Stimulated activated memory B cell treated with anti-CD40 and anti-IgM and Interleukin-4, amounts not matched to agents 10 μg/mL and 1 μg/mL and 100 μg/mL, for 72 hours (primary cell): ENCODE measurements around the gene URAD.
A peak's percentile ranks its signal among the peaks of the same experiment; 100 is the strongest.
"Not testable (repeated sequence)": the region's sequence is repeated elsewhere in the genome, so short reads cannot be mapped to it uniquely, and the experiment has no call there.

Experiments
- ATAC-seq: fragments of 150-1000 bp; cut with Tn5 transposase; 2 replicates; pipeline ENCODE4 v1.10.0; 2021
- H3K27ac Mint-ChIP-seq: one replicate; pipeline ENCODE4 v1.8.0; 2022; ENCODE audit warnings: mild to moderate bottlenecking, mixed read lengths
- H3K27me3 Mint-ChIP-seq: one replicate; pipeline ENCODE4 v1.8.0; 2022; ENCODE audit warnings: mixed read lengths
- H3K36me3 Mint-ChIP-seq: one replicate; pipeline ENCODE4 v1.8.0; 2022; ENCODE audit warnings: mixed read lengths
- H3K4me1 Mint-ChIP-seq: one replicate; pipeline ENCODE4 v1.8.0; 2022; ENCODE audit warnings: mixed read lengths
- H3K4me3 Mint-ChIP-seq: one replicate; pipeline ENCODE4 v1.8.0; 2022; ENCODE audit warnings: mild to moderate bottlenecking, moderate library complexity, mixed read lengths
- H3K9me3 Mint-ChIP-seq: one replicate; pipeline ENCODE4 v1.8.0; 2022; ENCODE audit warnings: mixed read lengths

The URAD gene, protein sequence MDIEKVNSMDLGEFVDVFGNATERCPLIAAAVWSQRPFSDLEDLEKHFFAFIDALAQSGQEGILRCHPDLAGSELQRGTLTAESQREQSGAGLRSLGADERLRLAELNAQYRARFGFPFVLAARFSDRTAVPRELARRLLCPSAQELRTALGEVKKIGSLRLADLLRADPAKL

DNA sequence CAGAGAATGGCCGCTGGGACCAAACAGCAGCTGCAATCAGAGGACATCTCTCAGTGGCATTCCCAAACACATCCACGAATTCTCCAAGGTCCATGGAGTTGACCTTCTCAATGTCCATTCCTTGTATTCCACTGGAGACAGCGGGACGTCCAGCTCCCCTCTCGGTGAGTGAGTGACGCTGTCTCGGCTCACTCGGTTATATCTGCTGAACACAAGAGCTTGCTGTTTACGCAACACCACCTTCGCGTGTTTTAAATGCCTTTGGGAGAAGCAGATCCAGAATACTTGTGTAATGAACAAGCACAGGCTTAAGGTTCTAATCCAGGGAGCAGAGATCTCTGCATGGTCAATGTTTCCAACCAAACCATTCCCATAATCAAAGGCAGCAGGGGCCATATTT is at the start of gene URAD:
TSS of gene URAD (minus strand) at position 174 of the 400 bp plus-strand sequence. CDS start at position 118, 56 bp downstream.
- no peaks in the 10 kb centered on the region for H3K9me3 Mint-ChIP-seq
- H3K27me3 Mint-ChIP-seq, result peaks cover 17% of the 10 kb centered on the region
- no peak within 1 kb of the TSS for H3K4me3 Mint-ChIP-seq

DNA sequence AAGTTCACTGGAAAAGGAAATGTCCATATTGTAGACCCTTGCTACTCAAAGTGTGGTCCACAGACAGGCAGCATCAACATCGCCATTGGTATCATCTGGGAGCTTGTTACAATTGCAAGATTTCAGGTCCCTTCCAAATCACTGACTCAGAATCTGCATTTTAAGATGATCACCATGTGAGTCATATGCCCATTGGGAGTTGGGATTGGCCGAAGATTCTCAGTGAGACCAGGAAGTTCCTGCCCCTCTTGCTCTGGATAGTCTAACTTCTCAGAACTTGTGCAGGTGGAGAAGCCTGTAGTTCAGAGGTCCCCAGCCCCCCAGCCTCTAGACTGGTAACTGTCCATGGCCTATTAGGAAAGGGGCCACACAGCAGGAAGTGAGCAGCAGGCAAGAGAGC is 48.9 kb upstream of the URAD start:
- Mint-ChIP-seq H3K27me3 (no peaks in the 10 kb centered on the region), H3K27ac (no peak overlapping the region)
- ATAC-seq, result peak; percentile 47

More for the DNA sequence above, at the start of gene URAD:
- no peaks in the 10 kb centered on the region for H3K36me3 Mint-ChIP-seq
- H3K4me1 Mint-ChIP-seq, result no peaks in the 10 kb centered on the region
- peak within 1 kb of the TSS; percentile 13 for H3K27ac Mint-ChIP-seq
- ATAC-seq, result no peak

DNA sequence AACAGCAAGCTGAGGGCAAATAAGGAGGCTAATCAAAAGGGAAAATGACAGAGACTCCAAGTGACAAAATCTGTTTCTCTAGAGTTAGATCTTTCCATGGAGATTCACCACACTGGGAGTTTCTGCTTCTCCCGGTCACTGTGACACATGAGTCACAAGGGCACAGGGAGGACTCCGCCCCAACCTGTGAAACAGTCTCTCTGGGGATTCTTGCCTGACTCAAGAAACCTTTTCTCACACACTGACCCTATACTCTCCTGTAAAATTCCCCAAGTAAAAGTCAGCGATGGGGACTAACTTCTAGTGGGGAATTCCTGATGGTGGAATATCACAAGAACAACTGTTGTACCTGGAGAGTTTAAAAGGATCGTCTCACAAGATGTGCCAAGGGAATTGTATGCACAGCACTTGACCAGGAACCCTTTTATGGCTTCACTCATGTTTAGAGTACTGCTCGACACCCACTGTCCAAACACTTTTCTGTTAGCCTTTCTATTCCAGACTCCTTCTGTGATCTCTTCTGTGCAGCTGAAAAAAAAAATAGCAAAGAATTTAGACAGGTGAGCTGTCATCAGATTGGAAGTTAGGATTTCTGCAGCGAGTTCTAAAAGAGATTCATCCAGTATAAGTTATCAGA is 46.8 kb upstream of the URAD start:
- peaks cover 50% of the 10 kb centered on the region for H3K4me1 Mint-ChIP-seq
- H3K4me3 Mint-ChIP-seq, result no peak overlapping the region
- no peaks in the 10 kb centered on the region for H3K27me3 Mint-ChIP-seq
- ATAC-seq, result no peak
- peak overlapping the region; percentile 61 for H3K27ac Mint-ChIP-seq
- H3K36me3 Mint-ChIP-seq, result no peaks in the 10 kb centered on the region
- peaks cover 3% of the 10 kb centered on the region for H3K9me3 Mint-ChIP-seq

More for the DNA sequence above, 48.9 kb upstream of the URAD start:
- Mint-ChIP-seq H3K36me3 (no peaks in the 10 kb centered on the region), H3K4me1 (peaks cover 44% of the 10 kb centered on the region), H3K4me3 (no peak overlapping the region), H3K9me3 (no peaks in the 10 kb centered on the region)

DNA sequence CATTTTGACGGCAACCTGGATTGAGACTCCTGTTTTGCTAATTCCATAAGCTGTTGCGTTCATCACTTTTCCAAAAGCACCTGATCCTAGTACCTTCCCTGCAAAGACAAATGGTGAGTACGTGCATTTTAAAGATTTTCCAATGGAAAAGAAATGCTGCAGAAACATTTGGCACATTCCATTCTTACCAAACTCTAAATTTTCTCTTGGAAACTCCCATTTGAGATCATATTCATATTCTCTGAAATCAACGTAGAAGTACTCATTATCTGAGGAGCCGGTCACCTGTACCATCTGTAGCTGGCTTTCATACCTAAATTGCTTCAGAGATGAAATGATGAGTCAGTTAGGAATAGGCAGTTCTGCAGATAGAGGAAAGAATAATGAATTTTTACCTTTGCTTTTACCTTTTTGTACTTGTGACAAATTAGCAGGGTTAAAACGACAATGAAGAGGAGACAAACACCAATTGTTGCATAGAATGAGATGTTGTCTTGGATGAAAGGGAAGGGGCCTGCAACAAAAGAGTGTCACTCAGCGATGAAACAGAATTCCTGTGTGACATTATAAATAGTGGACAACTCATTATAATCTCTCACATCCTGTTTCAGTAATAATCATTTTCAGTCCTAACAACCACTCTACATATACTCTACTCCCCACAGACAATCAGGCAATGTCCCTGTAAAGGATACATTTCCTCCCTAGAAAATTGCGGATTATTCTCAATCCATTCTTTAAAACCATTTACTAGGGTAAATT is 45.6 kb upstream of the URAD start:
- H3K27ac Mint-ChIP-seq, result peak overlapping the region; percentile 61
- peaks cover 45% of the 10 kb centered on the region for H3K4me1 Mint-ChIP-seq
- H3K9me3 Mint-ChIP-seq, result peaks cover 3% of the 10 kb centered on the region
- H3K27me3 Mint-ChIP-seq, result no peaks in the 10 kb centered on the region
- no peaks in the 10 kb centered on the region for H3K36me3 Mint-ChIP-seq
- ATAC-seq, result no peak
- no peak overlapping the region for H3K4me3 Mint-ChIP-seq

DNA sequence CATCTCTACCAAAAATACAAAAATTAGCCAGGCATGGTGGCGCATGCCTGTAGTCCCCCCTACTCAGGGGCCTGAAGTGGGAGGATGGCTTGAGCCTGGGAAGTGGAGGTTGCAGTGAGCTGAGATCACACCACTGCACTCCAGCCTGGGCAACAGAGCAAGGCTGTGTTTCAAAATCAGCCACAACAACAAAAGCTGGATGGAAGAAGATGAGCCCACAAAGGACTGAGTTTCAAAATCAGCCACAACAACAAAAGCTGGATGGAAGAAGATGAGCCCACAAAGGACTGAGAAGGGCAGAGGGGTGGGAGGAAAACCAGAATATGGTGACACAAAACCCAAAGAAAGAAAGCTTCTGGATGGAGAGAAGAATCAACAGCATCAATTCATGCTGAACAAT is 43.9 kb upstream of the URAD start:
- ATAC-seq, H3K27me3 Mint-ChIP-seq, H3K4me3 Mint-ChIP-seq, H3K36me3 Mint-ChIP-seq, H3K9me3 Mint-ChIP-seq: not testable (repeated sequence)
- H3K4me1 Mint-ChIP-seq, result peaks cover 45% of the 10 kb centered on the region
- peak overlapping the region; percentile 66 for H3K27ac Mint-ChIP-seq

DNA sequence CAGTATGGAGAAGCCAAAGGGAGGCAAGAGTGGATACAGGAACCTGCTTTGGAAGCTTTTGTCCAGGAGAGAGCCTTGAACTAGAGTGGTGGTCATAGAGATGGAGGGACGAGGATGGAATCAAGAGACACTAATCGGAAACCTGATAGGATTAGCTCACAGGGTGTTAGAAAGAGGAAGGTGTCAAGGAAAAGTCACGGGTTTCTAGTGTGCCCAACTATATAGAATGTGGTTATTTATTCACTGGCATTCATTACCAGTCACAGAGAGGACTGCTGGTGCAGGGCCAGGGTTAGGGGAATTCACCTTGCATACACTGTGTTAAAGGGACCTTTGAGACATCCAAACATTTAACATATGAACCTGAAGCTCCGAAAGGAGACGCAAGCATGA is 43.4 kb upstream of the URAD start:
- peaks cover 50% of the 10 kb centered on the region for H3K4me1 Mint-ChIP-seq
- peak overlapping the region; percentile 66 for H3K27ac Mint-ChIP-seq
- H3K36me3 Mint-ChIP-seq, result no peaks in the 10 kb centered on the region
- no peaks in the 10 kb centered on the region for H3K27me3 Mint-ChIP-seq
- H3K9me3 Mint-ChIP-seq, result peaks cover 3% of the 10 kb centered on the region
- H3K4me3 Mint-ChIP-seq, result no peak overlapping the region
- peak; percentile 70 for ATAC-seq

DNA sequence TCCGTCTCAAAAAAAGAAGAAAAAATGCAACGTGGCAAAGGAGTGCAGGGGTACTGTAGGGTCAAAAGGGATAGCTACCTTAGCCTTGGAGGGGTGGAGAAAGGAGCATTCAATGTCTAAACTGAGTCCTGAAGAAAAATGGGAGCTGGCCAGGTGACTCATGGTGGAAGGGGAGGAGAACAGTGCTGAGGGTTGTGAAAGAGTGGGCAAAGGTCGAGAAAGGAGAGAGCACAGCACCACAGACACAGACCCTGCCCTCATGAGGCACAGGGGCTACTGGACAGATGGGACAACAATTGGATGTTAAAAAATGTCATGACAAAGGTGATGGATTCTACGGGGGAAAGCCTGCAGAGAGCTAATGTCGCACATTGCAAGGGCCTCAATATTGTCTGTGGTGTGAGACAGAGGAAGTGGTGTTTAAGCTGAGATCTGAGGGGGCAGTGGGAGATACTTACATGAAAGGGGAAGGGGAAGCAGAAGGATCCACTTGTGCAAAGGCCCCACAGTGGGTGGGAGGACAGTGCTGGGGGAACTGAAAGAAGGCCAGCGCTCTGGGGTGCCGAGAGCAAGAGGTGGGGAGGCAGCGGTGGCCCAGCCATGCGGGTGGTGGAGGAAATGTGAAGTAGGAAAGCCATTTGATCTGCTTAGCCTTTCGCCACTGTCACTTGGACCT is 42.9 kb upstream of the URAD start:
- H3K36me3 Mint-ChIP-seq, result no peaks in the 10 kb centered on the region
- H3K9me3 Mint-ChIP-seq, result peaks cover 3% of the 10 kb centered on the region
- H3K4me3 Mint-ChIP-seq, result peak overlapping the region; percentile 13
- H3K27ac Mint-ChIP-seq, result peak overlapping the region; percentile 66
- ATAC-seq, result peak; percentile 93
- H3K27me3 Mint-ChIP-seq, result no peaks in the 10 kb centered on the region
- H3K4me1 Mint-ChIP-seq, result peaks cover 51% of the 10 kb centered on the region

DNA sequence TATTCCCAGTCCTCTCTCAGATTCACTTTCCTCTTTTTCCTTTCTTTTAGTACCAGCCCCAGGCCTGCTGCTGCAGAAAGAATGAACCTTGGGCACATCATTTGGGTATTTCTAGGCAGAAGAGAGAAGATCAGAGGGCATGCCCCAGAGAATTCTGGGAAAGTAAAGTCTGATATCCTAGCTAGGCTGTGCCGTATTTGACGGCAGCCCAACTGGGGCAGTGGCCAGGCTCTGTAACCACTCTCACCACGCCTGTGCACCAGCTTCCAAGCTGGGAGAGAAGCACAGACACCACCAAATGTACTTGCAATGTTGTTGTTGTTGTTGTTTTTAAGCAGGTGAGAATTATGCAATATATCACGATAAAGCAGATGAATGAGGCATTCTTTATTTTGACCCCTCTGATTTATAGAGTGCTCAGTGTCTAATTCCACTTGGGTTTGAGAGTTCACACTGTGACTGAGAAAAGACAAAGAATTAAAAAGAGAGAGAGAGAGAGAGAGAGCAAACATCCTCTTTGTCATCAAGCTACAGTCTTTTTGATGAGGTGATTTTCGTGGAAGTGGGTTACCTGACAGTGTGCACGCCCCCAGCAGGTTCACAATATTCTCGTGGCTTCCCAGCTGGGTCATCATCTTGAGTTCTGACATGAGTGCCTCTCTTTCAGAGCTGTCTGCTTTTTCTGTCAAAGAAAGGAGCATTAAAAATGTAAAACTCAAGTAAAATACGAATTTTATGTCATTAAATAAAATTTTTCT is 39.3 kb upstream of the URAD start:
- H3K9me3 Mint-ChIP-seq, result peaks cover 3% of the 10 kb centered on the region
- no peaks in the 10 kb centered on the region for H3K27me3 Mint-ChIP-seq
- H3K4me3 Mint-ChIP-seq, result no peak overlapping the region
- no peak overlapping the region for H3K27ac Mint-ChIP-seq
- H3K4me1 Mint-ChIP-seq, result peaks cover 27% of the 10 kb centered on the region
- H3K36me3 Mint-ChIP-seq, result no peaks in the 10 kb centered on the region
- ATAC-seq, result no peak

DNA sequence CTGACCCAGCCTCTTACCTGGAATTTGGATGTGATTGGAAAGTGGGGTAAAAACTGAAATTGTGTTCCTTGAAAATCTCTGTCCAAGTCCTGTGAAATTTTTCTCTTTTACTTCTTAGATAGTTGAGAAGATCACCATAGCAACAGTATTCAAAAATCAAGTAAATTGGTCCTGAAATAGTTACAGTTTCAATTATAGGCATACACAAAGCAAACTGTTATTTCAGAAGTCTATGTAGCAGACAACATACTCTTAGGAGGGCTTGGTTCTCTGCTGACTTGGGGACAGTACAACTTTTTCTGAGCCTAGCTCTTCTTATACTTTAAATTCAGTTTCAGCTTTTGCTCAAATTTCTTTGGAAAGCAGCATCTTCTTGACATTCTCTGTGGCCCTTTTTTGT is 38.6 kb upstream of the URAD start:
- Mint-ChIP-seq H3K4me3 (no peak overlapping the region), H3K27ac (no peak overlapping the region), H3K9me3 (peaks cover 3% of the 10 kb centered on the region), H3K27me3 (no peaks in the 10 kb centered on the region), H3K4me1 (peaks cover 26% of the 10 kb centered on the region), H3K36me3 (no peaks in the 10 kb centered on the region)
- no peak for ATAC-seq

DNA sequence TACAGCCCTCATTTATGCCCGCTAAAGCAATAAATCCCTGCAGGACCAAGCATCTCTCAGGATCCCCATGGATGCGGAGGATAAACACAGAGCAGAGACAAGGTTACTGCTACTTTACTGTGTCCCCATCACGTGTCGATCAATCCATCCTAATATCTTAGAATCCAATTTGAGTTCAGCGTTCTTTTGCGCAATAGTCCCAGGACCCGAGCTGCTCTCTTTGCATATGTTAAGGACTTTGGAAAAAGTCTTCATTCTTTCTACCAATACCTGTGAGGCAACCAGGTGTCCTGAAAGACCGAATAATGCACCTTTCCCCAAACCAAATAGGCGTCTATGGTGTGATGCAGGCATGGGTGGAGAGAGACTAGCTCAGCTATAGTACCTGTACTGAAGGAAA is 38.0 kb upstream of the URAD start:
- H3K27me3 Mint-ChIP-seq, result no peaks in the 10 kb centered on the region
- no peak overlapping the region for H3K27ac Mint-ChIP-seq
- no peak for ATAC-seq
- H3K36me3 Mint-ChIP-seq, result no peaks in the 10 kb centered on the region
- peaks cover 3% of the 10 kb centered on the region for H3K9me3 Mint-ChIP-seq
- peaks cover 21% of the 10 kb centered on the region for H3K4me1 Mint-ChIP-seq
- H3K4me3 Mint-ChIP-seq, result no peak overlapping the region

DNA sequence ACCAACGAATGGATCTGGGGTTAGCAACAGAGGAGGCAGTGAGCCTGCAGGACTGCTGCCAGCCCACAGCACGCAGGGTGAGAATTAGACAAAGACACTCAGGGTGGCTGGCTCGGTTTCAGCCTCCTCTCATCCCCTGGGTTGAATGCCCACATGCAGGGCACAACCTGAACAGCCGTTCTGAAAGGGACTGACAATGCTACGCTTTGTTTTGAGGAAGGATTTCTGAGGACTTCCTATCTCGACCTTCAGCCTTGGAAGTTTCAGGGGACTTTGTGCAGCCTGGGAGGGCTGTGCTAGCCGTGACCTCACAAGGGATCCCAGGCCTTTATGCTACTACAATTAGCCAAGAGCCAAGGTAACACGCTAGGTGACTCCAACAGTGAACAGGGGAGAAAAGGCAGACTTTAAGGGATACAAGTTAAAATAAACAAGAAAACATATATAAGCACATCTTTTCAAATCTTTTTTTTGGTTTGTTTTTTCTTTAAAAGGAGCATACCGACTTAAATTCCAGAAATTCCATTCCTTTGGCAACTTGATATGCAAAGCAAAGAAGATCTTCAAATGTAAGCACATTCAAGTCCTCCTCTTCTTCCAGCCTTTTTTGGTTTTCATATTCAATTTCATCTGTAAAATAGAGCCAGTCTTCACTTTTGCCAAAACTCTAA is 34.5 kb upstream of the URAD start:
- no peaks in the 10 kb centered on the region for H3K9me3 Mint-ChIP-seq
- H3K36me3 Mint-ChIP-seq, result no peaks in the 10 kb centered on the region
- H3K4me3 Mint-ChIP-seq, result no peak overlapping the region
- peaks cover 12% of the 10 kb centered on the region for H3K4me1 Mint-ChIP-seq
- no peaks in the 10 kb centered on the region for H3K27me3 Mint-ChIP-seq
- no peak for ATAC-seq
- peak overlapping the region; percentile 19 for H3K27ac Mint-ChIP-seq

DNA sequence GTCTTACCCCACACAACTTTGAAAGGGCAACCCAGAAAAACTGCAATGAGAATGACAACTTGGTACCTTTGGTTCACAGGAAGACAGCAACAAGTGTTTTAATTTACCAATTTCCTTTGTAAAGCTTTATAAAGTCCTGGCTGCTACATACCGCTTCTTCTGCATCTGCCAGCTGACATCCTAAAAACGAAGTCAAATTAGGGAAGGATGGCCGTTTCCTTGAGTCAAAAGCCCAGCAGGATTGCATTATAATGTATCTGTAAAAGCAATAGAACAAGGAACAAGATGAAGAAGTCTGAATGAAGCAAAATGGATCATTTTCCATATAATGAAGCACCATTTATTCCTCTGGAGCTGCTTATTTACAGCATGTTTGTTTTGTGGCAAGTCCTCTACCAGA is 25.8 kb upstream of the URAD start:
- no peak for ATAC-seq
- Mint-ChIP-seq H3K27me3 (no peaks in the 10 kb centered on the region), H3K36me3 (no peaks in the 10 kb centered on the region), H3K4me3 (no peak overlapping the region), H3K4me1 (peaks cover 24% of the 10 kb centered on the region), H3K27ac (no peak overlapping the region), H3K9me3 (no peaks in the 10 kb centered on the region)

DNA sequence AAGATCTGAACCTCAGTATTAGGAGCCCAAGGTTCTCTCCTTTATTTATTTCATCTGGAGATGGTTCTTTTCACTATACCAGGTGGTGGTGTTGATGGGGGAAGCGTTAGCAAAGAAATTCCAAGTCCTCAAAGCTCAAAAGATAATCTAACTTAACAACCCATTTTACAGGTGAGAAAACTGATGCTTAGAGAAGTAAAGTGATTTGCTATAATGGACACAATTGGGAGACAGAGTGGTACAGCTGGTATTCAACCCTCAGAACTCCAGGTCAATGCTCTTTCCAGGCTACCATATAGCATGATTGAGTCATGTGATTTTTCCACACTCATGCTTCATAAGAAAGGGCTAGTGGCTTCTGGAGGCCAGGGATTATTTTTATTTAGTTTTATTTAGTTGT is 25.0 kb upstream of the URAD start:
- Mint-ChIP-seq H3K27ac (peak overlapping the region; percentile 74), H3K4me3 (no peak overlapping the region), H3K4me1 (peaks cover 24% of the 10 kb centered on the region), H3K27me3 (no peaks in the 10 kb centered on the region), H3K9me3 (no peaks in the 10 kb centered on the region), H3K36me3 (no peaks in the 10 kb centered on the region)
- no peak for ATAC-seq

DNA sequence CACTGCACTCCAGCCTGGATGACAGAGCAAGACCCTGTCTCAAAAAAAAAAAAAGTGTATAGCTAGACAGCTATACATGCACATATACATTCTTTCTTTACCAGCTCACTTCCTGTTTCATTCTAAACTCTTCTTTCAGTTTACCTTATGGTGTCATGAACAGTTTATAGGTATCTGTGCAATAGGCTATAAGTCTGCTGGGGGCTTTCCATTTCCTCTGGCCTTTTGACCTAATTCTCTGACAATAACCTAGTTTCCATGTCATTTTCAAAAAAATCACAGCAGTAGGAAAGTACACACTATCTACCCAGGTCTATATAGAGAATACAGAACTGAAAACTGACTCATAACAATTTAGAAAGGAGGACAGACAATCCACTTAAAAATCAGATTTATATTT is 24.4 kb upstream of the URAD start:
- no peaks in the 10 kb centered on the region for H3K9me3 Mint-ChIP-seq
- peak; percentile 92 for ATAC-seq
- H3K27ac Mint-ChIP-seq, result peak overlapping the region; percentile 74
- no peaks in the 10 kb centered on the region for H3K36me3 Mint-ChIP-seq
- H3K4me1 Mint-ChIP-seq, result peaks cover 24% of the 10 kb centered on the region
- H3K4me3 Mint-ChIP-seq, result no peak overlapping the region
- no peaks in the 10 kb centered on the region for H3K27me3 Mint-ChIP-seq
